ENCODE measurements around the gene GHITM. TPM values are rescaled to one million over a fixed set of nuclear protein-coding genes. Genes with fewer than 3 reads are reported as not detected.
"Not testable (repeated sequence)": the region's sequence is repeated elsewhere in the genome, so short reads cannot be mapped to it uniquely, and the experiment has no call there.

Gene GHITM
- total and polyA plus RNA-seq, 2 of the 8 experiments (the other 6 are each of a cell fraction or from before 2014, with no cell fraction given) = 86.2 to 97.0 TPM

GRCh38 chr10:84171700-84172466 is 32.6 kb downstream of the GHITM start:
- 89% methylated on average over 21 of the region's 21 CpGs; no CpG with 5 or more reads in 1 of the 2 experiments for WGBS, 2 experiments (ENCODE audit: extremely low coverage in 1 of 2, insufficient coverage in 1 of 2, insufficient read length in 1 of 2, insufficient replicate concordance in 2 of 2, low coverage in 1 of 2, low lambda C conversion rate in 2 of 2, missing lambda C conversion rate in 1 of 2)
- H4K5ac ChIP-seq (ENCODE audit: insufficient read length, low read depth, low read length); H4K91ac ChIP-seq (replicated peaks; ENCODE audit: insufficient read length, low read length); H3K4ac ChIP-seq (replicated peaks; ENCODE audit: insufficient read length, low read depth, low read length); H3K27ac ChIP-seq (ENCODE audit: low read depth, low read length); H3K27me3 ChIP-seq (replicated peaks in 1 of 4; ENCODE audit: control insufficient read depth in 3 of 4, extremely low read depth in 1 of 4, insufficient read depth in 3 of 4, low read length in 3 of 4); H3K18ac ChIP-seq (ENCODE audit: extremely low read depth, low read length); CTCF ChIA-PET (ENCODE audit: partially characterized antibody); H2BK15ac ChIP-seq (ENCODE audit: low read length); H3K14ac ChIP-seq (ENCODE audit: insufficient read length); H4K20me1 ChIP-seq (replicated peaks in 1 of 2; ENCODE audit: control insufficient read depth in 1 of 2, insufficient read depth in 2 of 2, low read length in 2 of 2); H3K9me3 ChIP-seq (ENCODE audit: insufficient read depth in 2 of 2, low read depth in 1 of 2, low read length in 1 of 2); H3K56ac ChIP-seq (replicated peaks; ENCODE audit: insufficient read length, low read depth, low read length); H3K4me1 ChIP-seq (replicated peaks in 1 of 4; ENCODE audit: control insufficient read depth in 3 of 4, insufficient read depth in 4 of 4, low read length in 3 of 4); H3K23ac ChIP-seq (ENCODE audit: insufficient read length); H2BK5ac ChIP-seq (ENCODE audit: low read depth, low read length); H2BK20ac ChIP-seq (ENCODE audit: low read length); H3K4me2 ChIP-seq (ENCODE audit: insufficient read depth in 1 of 2, low read depth in 2 of 2, low read length in 2 of 2); H3K9ac ChIP-seq (replicated peaks in 1 of 4; ENCODE audit: extremely low read depth in 1 of 4, low read depth in 3 of 4, low read length in 3 of 4); H3K79me2 ChIP-seq (ENCODE audit: control insufficient read depth in 1 of 2, insufficient read depth in 2 of 2, low read length in 2 of 2); H3K4me3 ChIP-seq (ENCODE audit: extremely low read depth in 1 of 4, insufficient read depth in 2 of 4, low read depth in 3 of 4, low read length in 4 of 4); H4K8ac ChIP-seq (ENCODE audit: extremely low read depth, insufficient read depth, low read length); H2BK120ac ChIP-seq (replicated peaks; ENCODE audit: low read depth, low read length); H3K36me3 ChIP-seq (ENCODE audit: control insufficient read depth in 2 of 4, insufficient read depth in 4 of 4, low read length in 3 of 4); FAIRE-seq; H3K23me2 ChIP-seq (ENCODE audit: low read depth, low read length); H2AK5ac ChIP-seq (ENCODE audit: low read depth, low read length); H2AFZ ChIP-seq (ENCODE audit: low read length); H2BK12ac ChIP-seq (ENCODE audit: low read depth, low read length); H3K79me1 ChIP-seq (ENCODE audit: low read depth, low read length): not testable (repeated sequence)
- DNase-seq (ENCODE audit: low read depth in 1 of 2, low spot score in 2 of 2) = peak in 1 of 2 experiments; percentile 33
- POLR2A ChIA-PET (ENCODE audit: partially characterized antibody) = interaction anchor here (1.5 kb wide), 1 partner anchor 13 kb away, joined by 4 read pairs; no protein-coding TSS in a partner anchor

Data from H1 (cell line).